T-helper 9 cell (primary cell): ENCODE data around the gene PPP1R3E.
"Not testable (repeated sequence)": the region's sequence is repeated elsewhere in the genome, so short reads cannot be mapped to it uniquely, and the experiment has no call there.

Experiments
- DNase-seq: peaks from one replicate; pipeline ENCODE4 v3.0.0-alpha.2; 2020

The PPP1R3E gene

GRCh38 chr14:23297611-23298277 is 4.9 kb downstream of the PPP1R3E start:
- no peak for DNase-seq

GRCh38 chr14:23297096-23297495 is 5.6 kb downstream of the PPP1R3E start:
- DNase-seq = no peak

GRCh38 chr14:23296012-23296777 is 6.5 kb downstream of the PPP1R3E start:
- no peak for DNase-seq

GRCh38 chr14:23294734-23295561 is 7.7 kb downstream of the PPP1R3E start:
- peak; percentile 43 for DNase-seq

GRCh38 chr14:23286902-23287479 is 15.7 kb downstream of the PPP1R3E start:
- DNase-seq = no peak

GRCh38 chr14:23286020-23286901 is 16.4 kb downstream of the PPP1R3E start, which contains the start of gene HOMEZ:
Gene HOMEZ, minus strand, starts transcription at chr14:23286132. Its CDS starts 180 bp downstream, at chr14:23285952.
- peak; percentile 97 for DNase-seq

- DNase-seq = no peak
Measured at GRCh38 chr14:23285530-23286019, 17.1 kb downstream of the PPP1R3E start.

GRCh38 chr14:23284654-23285529 is 17.8 kb downstream of the PPP1R3E start:
- DNase-seq = no peak

- no peak for DNase-seq
Measured at GRCh38 chr14:23281247-23281646, 21.4 kb downstream of the PPP1R3E start.

- not testable (repeated sequence) for DNase-seq
Measured at GRCh38 chr14:23277928-23278327, 24.7 kb downstream of the PPP1R3E start.

GRCh38 chr14:23277189-23277588 is 25.5 kb downstream of the PPP1R3E start:
- DNase-seq = no peak

- DNase-seq = no peak
Measured at GRCh38 chr14:23275412-23275811, 27.2 kb downstream of the PPP1R3E start.

GRCh38 chr14:23269193-23269592 is 33.5 kb downstream of the PPP1R3E start:
- no peak for DNase-seq

- DNase-seq = not testable (repeated sequence)
Measured at GRCh38 chr14:23260849-23261248, 41.8 kb downstream of the PPP1R3E start.

GRCh38 chr14:23259426-23259825 is 43.2 kb downstream of the PPP1R3E start:
- DNase-seq = no peak

- no peak for DNase-seq
Measured at GRCh38 chr14:23258256-23258655, 44.4 kb downstream of the PPP1R3E start.

GRCh38 chr14:23252420-23253333 is 50.0 kb downstream of the PPP1R3E start:
- DNase-seq = no peak

- no peak for DNase-seq
Measured at GRCh38 chr14:23252006-23252405, 50.7 kb downstream of the PPP1R3E start.

GRCh38 chr14:23249824-23250223 is 52.8 kb downstream of the PPP1R3E start:
- no peak for DNase-seq
